Panc1 (cell line): Measurements from ENCODE around the gene ZFHX3. TPM values are rescaled to one million over a fixed set of nuclear protein-coding genes. Genes with fewer than 3 reads are reported as not detected.

Experiments
- ATAC-seq: fragments of 200-7000 bp; cut with Tn5 transposase; 2 replicates; pipeline ENCODE4 v1.9.1; 2020; ENCODE audit warnings: mild to moderate bottlenecking, moderate library complexity
- Bru-seq: library from RNA; stranded (reverse); fragments of 400-500 nt; gene quantifications from one replicate; lab custom pipeline; 2021; lab: Mats Ljungman, UMichigan
- BruChase-seq, 2 experiments: library from RNA; stranded (reverse); fragments of 400-500 nt; gene quantifications; one replicate each; lab custom pipeline; 2021; lab: Mats Ljungman, UMichigan
- BruUV-seq: library from RNA; stranded (reverse); fragments of 400-500 nt; replicated peaks from 2 replicates; lab custom pipeline; 2021; lab: Mats Ljungman, UMichigan
- CTCF ChIA-PET: fragments of 300-600 bp; sonication (Branson Sonifier 250); formaldehyde crosslinking; loops from one replicate; lab custom pipeline; 2022; ENCODE audit warnings: antibody characterized with exemption; lab: Charles Lee
- POLR2A ChIA-PET: fragments of 300-600 bp; sonication (Branson Sonifier 250); formaldehyde crosslinking; loops from one replicate; lab custom pipeline; 2022; ENCODE audit warnings: antibody characterized with exemption; lab: Charles Lee
- DNase-seq: peaks from one replicate; pipeline ENCODE4 v3.0.0-alpha.2; 2010; ENCODE audit warnings: low read depth, low spot score
- H3K27ac ChIP-seq: 2 replicates; pipeline ENCODE4 v1.5.1; 2011; ENCODE audit warnings: mild to moderate bottlenecking, low read length, inconsistent platforms
- H3K27me3 ChIP-seq: fragments of 200-500 bp; sonication (Bioruptor generic); 2 replicates; pipeline ENCODE4 v1.6.0; 2014; ENCODE audit warnings: low read length, inconsistent platforms; ENCODE audit not compliant: control insufficient read depth, insufficient read depth
- H3K36me3 ChIP-seq: fragments of 200-500 bp; sonication (Bioruptor generic); 2 replicates; pipeline ENCODE4 v1.5.1; 2014; ENCODE audit warnings: inconsistent platforms, mild to moderate bottlenecking, low read length, moderate library complexity; ENCODE audit not compliant: control insufficient read depth, insufficient read depth
- H3K4me1 ChIP-seq: 2 replicates; pipeline ENCODE4 v1.5.1; 2011; ENCODE audit warnings: inconsistent platforms, mild to moderate bottlenecking, low read length, moderate library complexity; ENCODE audit not compliant: control insufficient read depth, insufficient read depth
- H3K4me3 ChIP-seq, 2 experiments: 2 replicates each; pipeline ENCODE4 v1.5.1; 2011 to 2012; ENCODE audit warnings: low read depth in 2 of 2, low read length in 2 of 2, mild to moderate bottlenecking in 2 of 2, inconsistent platforms in 1 of 2, moderate library complexity in 1 of 2
- H3K9me3 ChIP-seq: fragments of 200-500 bp; sonication (Bioruptor generic); 2 replicates; pipeline ENCODE4 v1.5.1; 2014; ENCODE audit warnings: low read depth, mild to moderate bottlenecking, inconsistent platforms, low read length, moderate library complexity; ENCODE audit not compliant: control insufficient read depth, insufficient read depth
- POLR2AphosphoS5 ChIP-seq: IDR thresholded peaks from 2 replicates; pipeline ENCODE4 v1.6.1; 2012; ENCODE audit warnings: mild to moderate bottlenecking, low read depth, low read length, moderate library complexity
- SIN3A ChIP-seq: IDR thresholded peaks from 2 replicates; pipeline ENCODE4 v1.6.1; 2012; ENCODE audit warnings: low read depth, mild to moderate bottlenecking, low read length, moderate library complexity, borderline replicate concordance; ENCODE audit not compliant: insufficient read depth
- TCF7L2 ChIP-seq: IDR thresholded peaks from 2 replicates; pipeline ENCODE4 v1.6.1; 2011; ENCODE audit warnings: mild to moderate bottlenecking, low read depth, low read length, inconsistent platforms
- in situ Hi-C: cut with HindIII; loops from 2 replicates; pipeline ENCODE4 v1.10.0; 2016; ENCODE audit warnings: low sequenced_read_pairs, low pct_unique_long_range_greater_than_20kb
- intact Hi-C: fragments of 100-400 bp; cut with micrococcal nuclease; formaldehyde crosslinking; loops from one replicate; pipeline ENCODE4 v1.10.0; 2022; ENCODE audit not compliant: unreplicated experiment
- long read RNA-seq: library from polyadenylated mRNA; unstranded; transcript quantifications from one replicate; pipeline ENCODE4 v2.0.0, GENCODE V29; 2021; ENCODE audit not compliant: unreplicated experiment
- polyA plus RNA-seq: library from polyadenylated mRNA; unstranded; fragments of >200 nt; gene quantifications from one replicate; pipeline ENCODE4 v1.2.1, GENCODE V29; 2012; ENCODE audit warnings: missing spikeins; ENCODE audit not compliant: insufficient read length
- total RNA-seq: library from RNA; stranded (reverse); gene quantifications from one replicate; pipeline ENCODE4 v1.2.1, GENCODE V29; 2021; ENCODE audit not compliant: unreplicated experiment
- TF ChIP-seq, protein P1 (sequence below): fragments of 450-650 bp; IDR thresholded peaks from 2 replicates; pipeline ENCODE4 v1.5.1; 2017; ENCODE audit warnings: mild to moderate bottlenecking
- TF ChIP-seq, protein P2 (sequence below), 2 experiments: IDR thresholded peaks; 2 replicates each; pipeline ENCODE4 v1.6.1; 2011 to 2012; ENCODE audit warnings: low read depth in 2 of 2, control low read depth in 1 of 2, low read length in 1 of 2, mild to moderate bottlenecking in 1 of 2, moderate library complexity in 1 of 2; ENCODE audit not compliant: insufficient read depth in 1 of 2

The ZFHX3 gene
- 7.1 TPM for total RNA-seq
- 3.0 TPM for polyA plus RNA-seq
- Bru-seq, nascent RNA, result percentile 44 among the genes with signal in this experiment
- percentile 41 among the genes with signal in this experiment for BruChase-seq, experiment 1, labeled RNA remaining after a 2-hour chase
- BruChase-seq, experiment 2, labeled RNA remaining after a 6-hour chase, result percentile 47 among the genes with signal in this experiment
- long read RNA-seq, partial matches to known transcripts, result 2 of 21 reads
- long read RNA-seq, other reads (novel, unspliced or antisense), result 19 of 21 reads

- POLR2A ChIA-PET, result no interaction called here
- no peaks in the 10 kb centered on the region for H3K36me3 ChIP-seq
- peak within 1 kb of the TSS; percentile 56 to 57 for H3K4me3 ChIP-seq
- CTCF ChIA-PET, result interaction anchor here (0.6 kb wide), 2 partner anchors 8 to 185 kb away, joined by 3 to 5 read pairs; no protein-coding TSS in a partner anchor
- intact Hi-C loops (loop anchor here (10.0 kb wide), 1 partner anchor 213 kb away; no protein-coding TSS in a partner anchor), in situ Hi-C loops (no loop called here)
- no TSS peak for BruUV-seq
- DNase-seq, result no peak
- no peaks in the 10 kb centered on the region for H3K27me3 ChIP-seq
- H3K4me1 ChIP-seq, result peaks cover 55% of the 10 kb centered on the region
- peak within 1 kb of the TSS; percentile 83 for H3K27ac ChIP-seq
- TF ChIP-seq, protein P1, sequence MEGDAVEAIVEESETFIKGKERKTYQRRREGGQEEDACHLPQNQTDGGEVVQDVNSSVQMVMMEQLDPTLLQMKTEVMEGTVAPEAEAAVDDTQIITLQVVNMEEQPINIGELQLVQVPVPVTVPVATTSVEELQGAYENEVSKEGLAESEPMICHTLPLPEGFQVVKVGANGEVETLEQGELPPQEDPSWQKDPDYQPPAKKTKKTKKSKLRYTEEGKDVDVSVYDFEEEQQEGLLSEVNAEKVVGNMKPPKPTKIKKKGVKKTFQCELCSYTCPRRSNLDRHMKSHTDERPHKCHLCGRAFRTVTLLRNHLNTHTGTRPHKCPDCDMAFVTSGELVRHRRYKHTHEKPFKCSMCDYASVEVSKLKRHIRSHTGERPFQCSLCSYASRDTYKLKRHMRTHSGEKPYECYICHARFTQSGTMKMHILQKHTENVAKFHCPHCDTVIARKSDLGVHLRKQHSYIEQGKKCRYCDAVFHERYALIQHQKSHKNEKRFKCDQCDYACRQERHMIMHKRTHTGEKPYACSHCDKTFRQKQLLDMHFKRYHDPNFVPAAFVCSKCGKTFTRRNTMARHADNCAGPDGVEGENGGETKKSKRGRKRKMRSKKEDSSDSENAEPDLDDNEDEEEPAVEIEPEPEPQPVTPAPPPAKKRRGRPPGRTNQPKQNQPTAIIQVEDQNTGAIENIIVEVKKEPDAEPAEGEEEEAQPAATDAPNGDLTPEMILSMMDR, result no peak; the same call in 1 of the 2 replicates
- TF ChIP-seq, protein P2, sequence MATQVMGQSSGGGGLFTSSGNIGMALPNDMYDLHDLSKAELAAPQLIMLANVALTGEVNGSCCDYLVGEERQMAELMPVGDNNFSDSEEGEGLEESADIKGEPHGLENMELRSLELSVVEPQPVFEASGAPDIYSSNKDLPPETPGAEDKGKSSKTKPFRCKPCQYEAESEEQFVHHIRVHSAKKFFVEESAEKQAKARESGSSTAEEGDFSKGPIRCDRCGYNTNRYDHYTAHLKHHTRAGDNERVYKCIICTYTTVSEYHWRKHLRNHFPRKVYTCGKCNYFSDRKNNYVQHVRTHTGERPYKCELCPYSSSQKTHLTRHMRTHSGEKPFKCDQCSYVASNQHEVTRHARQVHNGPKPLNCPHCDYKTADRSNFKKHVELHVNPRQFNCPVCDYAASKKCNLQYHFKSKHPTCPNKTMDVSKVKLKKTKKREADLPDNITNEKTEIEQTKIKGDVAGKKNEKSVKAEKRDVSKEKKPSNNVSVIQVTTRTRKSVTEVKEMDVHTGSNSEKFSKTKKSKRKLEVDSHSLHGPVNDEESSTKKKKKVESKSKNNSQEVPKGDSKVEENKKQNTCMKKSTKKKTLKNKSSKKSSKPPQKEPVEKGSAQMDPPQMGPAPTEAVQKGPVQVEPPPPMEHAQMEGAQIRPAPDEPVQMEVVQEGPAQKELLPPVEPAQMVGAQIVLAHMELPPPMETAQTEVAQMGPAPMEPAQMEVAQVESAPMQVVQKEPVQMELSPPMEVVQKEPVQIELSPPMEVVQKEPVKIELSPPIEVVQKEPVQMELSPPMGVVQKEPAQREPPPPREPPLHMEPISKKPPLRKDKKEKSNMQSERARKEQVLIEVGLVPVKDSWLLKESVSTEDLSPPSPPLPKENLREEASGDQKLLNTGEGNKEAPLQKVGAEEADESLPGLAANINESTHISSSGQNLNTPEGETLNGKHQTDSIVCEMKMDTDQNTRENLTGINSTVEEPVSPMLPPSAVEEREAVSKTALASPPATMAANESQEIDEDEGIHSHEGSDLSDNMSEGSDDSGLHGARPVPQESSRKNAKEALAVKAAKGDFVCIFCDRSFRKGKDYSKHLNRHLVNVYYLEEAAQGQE (IDR thresholded peaks at IDR 0.05; ENCODE audit: insufficient read depth in 1 of 2, low read depth in 2 of 2, low read length in 1 of 2), result no peak
- no peak for TF ChIP-seq SIN3A
- TF ChIP-seq POLR2AphosphoS5, result no peak
- no peak for TF ChIP-seq TCF7L2
- peak; percentile 72 for ATAC-seq
- no peaks in the 10 kb centered on the region for H3K9me3 ChIP-seq
Measured at GRCh38 chr16:73047536-73048291, at the start of gene ZFHX3. Gene ZFHX3, minus strand, starts transcription at chr16:73048128. Its CDS starts 87,983 bp downstream, at chr16:72960145.

DNA sequence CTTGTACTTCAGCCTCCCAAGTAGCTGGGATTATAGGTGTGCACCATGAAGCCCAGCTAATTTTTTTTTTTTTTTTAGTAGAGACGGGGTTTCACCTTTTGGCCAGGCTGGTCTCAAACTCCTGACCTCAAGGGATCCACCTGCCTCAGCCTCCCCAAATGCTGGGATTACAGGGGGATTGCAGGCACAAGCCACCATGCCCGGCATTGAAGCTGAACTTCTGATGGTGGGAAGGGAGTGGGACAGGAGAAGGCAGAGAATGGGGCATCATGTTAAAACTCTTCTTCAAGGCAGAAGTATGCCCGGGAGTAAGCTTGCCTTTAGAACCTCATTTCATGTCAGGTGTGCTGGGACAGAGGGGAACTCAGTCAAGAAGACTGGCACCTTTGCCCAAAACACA is 48.6 kb upstream of the ZFHX3 start:
- CTCF ChIA-PET, result no interaction called here
- H3K27ac ChIP-seq, result no peak overlapping the region
- no peak for DNase-seq
- BruUV-seq, result no TSS peak
- H3K4me3 ChIP-seq, result no peak overlapping the region
- H3K9me3 ChIP-seq, result no peaks in the 10 kb centered on the region
- H3K36me3 ChIP-seq, result no peaks in the 10 kb centered on the region
- H3K4me1 ChIP-seq, result no peaks in the 10 kb centered on the region
- intact Hi-C loops (no loop called here), in situ Hi-C loops (no loop called here)
- ATAC-seq, result no peak
- POLR2A ChIA-PET, result interaction anchor here (0.6 kb wide), 1 partner anchor 1611 kb away, joined by 6 read pairs; no protein-coding TSS in a partner anchor
- H3K27me3 ChIP-seq, result no peaks in the 10 kb centered on the region; the same call in 1 of the 2 replicates
- TF ChIP-seq TCF7L2 (no peak), POLR2AphosphoS5 (no peak), SIN3A (no peak)
- TF ChIP-seq, protein P1, result no peak
- TF ChIP-seq, protein P2 (IDR thresholded peaks at IDR 0.05; ENCODE audit: insufficient read depth in 1 of 2, low read depth in 2 of 2, low read length in 1 of 2), result no peak
